WERI-Rb-1 (cell line): ENCODE data around the gene LRFN2.

Experiments
- DNase-seq: peaks from one replicate; pipeline ENCODE4 v3.0.0-alpha.2; 2020
- H3K27ac ChIP-seq: fragments of 250-450 bp; sonication (Bioruptor Pico); 2 replicates; pipeline ENCODE4 v1.5.1; 2020; ENCODE audit warnings: mild to moderate bottlenecking, moderate library complexity
- H3K27me3 ChIP-seq: fragments of 250-450 bp; sonication (Bioruptor Pico); 2 replicates; pipeline ENCODE4 v1.5.1; 2021; ENCODE audit warnings: mild to moderate bottlenecking, low read depth, moderate library complexity; ENCODE audit not compliant: insufficient read depth, severe bottlenecking
- H3K36me3 ChIP-seq: fragments of 250-450 bp; sonication (Bioruptor Pico); 2 replicates; pipeline ENCODE4 v1.5.1; 2020; ENCODE audit warnings: mild to moderate bottlenecking, moderate library complexity
- H3K4me3 ChIP-seq: 2 replicates; pipeline ENCODE4 v1.5.1; 2011; ENCODE audit warnings: low read depth, mild to moderate bottlenecking, control low read depth, low read length
- H3K9me3 ChIP-seq: fragments of 250-450 bp; sonication (Bioruptor Pico); 2 replicates; pipeline ENCODE4 v1.5.1; 2021; ENCODE audit warnings: mild to moderate bottlenecking, moderate library complexity; ENCODE audit not compliant: severe bottlenecking
- CTCF ChIP-seq: IDR thresholded peaks from 2 replicates; pipeline ENCODE4 v1.5.1; 2011; ENCODE audit warnings: low read depth, mild to moderate bottlenecking, control low read depth, inconsistent platforms, low read length

Gene LRFN2

DNA sequence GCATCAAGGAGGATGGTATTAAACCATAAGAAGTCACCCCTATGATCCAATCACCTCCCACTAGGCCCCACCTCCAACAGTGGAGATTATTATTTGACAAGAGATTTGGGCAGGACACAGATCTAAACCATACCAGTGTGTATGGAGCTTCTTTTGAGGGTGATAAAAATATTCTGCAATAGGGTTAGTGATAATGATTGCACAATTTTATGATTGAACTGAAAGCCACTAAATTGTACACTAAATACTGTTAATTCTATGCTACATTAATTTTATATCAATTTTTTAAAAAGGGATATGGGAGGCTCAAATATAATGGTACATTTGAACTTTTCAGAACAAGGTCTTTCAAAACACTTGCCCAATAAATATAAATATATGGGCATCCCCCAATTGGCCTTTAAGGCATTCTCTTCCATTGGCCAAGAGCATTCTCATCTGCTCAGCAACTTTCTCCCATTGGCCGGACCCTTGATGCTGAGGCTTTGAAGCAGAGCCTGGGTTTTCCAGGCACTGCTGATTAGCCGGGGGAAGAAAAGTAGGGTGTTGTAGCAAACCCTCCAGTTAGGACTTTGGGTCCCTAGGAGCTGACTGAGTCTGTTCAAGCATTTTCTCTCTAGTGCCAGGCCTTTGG lies 209.9 kb downstream of the LRFN2 start:
- Histone ChIP-seq H3K27me3 (no peaks in the 10 kb centered on the region), H3K36me3 (no peaks in the 10 kb centered on the region), H3K4me3 (no peak overlapping the region), H3K9me3 (no peaks in the 10 kb centered on the region), H3K27ac (no peak overlapping the region)
- no peak for TF ChIP-seq CTCF
- DNase-seq, result no peak

DNA sequence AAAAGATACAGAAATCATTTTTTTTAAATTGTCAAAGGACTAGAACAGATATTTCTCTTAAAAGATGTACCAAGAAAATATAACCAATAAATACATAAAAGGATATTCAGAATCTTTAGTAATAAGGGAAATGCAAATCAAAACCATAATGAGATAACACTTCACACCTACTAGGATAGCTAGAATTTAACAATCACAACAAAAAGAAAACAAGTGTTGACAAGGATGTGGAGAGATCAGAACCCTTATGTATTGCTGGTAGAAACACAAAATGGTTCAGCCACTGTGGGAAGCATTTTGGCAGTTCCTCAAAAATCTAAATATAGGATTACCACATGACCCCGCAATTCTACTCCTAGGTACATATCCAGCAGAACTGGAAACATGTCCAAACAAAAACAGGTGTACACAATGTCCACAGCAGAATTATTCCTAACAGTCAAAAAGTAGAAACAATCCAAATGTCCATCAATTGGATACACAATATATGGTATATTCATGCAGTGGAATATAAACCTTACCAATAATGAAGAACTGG lies 211.0 kb downstream of the LRFN2 start:
- TF ChIP-seq CTCF, result no peak
- Histone ChIP-seq H3K36me3 (no peaks in the 10 kb centered on the region), H3K27me3 (no peaks in the 10 kb centered on the region), H3K4me3 (no peak overlapping the region), H3K27ac (no peak overlapping the region), H3K9me3 (no peaks in the 10 kb centered on the region)
- no peak for DNase-seq

DNA sequence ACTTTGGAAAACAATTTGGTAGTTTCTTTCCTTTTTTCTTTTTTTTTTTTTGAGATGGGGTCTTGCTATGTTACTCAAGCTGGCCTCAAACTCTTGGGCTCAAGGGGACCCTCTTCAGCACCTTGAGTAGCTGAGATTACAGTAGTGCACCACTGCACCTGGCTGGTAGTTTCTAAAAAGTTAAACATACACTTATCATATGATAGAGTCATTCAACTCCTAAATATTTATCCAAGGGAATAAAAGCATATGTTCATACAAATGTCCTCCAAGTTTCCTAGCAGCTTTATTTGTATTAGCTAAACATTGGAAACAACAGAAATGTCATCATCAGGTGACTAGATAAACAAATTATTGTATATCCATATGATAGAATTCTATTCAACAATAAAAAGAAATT lies 213.9 kb downstream of the LRFN2 start:
- H3K4me3 ChIP-seq, result no peak overlapping the region

GRCh38 chr6:40371621-40372020 lies 215.5 kb downstream of the LRFN2 start:
- Histone ChIP-seq H3K27me3 (no peaks in the 10 kb centered on the region), H3K9me3 (peaks cover 15% of the 10 kb centered on the region), H3K4me3 (no peak overlapping the region), H3K36me3 (no peaks in the 10 kb centered on the region), H3K27ac (no peak overlapping the region)
- no peak for TF ChIP-seq CTCF
- no peak for DNase-seq

More for the DNA sequence above, 213.9 kb downstream of the LRFN2 start:
- DNase-seq, result no peak
- H3K27ac ChIP-seq, result no peak overlapping the region
- H3K27me3 ChIP-seq, result no peaks in the 10 kb centered on the region
- TF ChIP-seq CTCF, result no peak
- H3K9me3 ChIP-seq, result peaks cover 6% of the 10 kb centered on the region
- no peaks in the 10 kb centered on the region for H3K36me3 ChIP-seq

DNA sequence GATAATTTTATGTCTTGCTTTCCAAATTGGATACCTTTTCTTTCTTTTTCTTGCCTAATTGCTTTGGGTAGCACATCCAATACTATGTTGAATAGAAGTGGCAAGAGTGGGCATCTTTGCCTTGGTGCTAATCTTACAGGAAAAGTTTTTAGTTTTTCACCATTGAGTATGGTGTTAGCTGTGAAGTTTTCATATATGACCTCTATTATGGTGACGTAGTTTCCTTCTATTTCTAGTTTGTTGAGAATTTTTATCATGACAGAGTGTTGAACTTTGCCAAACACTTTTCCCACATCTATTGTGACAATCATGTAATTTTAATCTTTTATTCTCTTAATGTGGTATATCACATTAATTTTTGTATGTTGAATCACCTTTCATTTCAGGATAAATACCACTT lies 216.1 kb downstream of the LRFN2 start:
- Histone ChIP-seq H3K27me3 (no peaks in the 10 kb centered on the region), H3K27ac (no peak overlapping the region), H3K4me3 (no peak overlapping the region), H3K36me3 (no peaks in the 10 kb centered on the region), H3K9me3 (peaks cover 15% of the 10 kb centered on the region)
- no peak for TF ChIP-seq CTCF
- no peak for DNase-seq

GRCh38 chr6:40369891-40370290 lies 217.3 kb downstream of the LRFN2 start:
- no peak overlapping the region for H3K4me3 ChIP-seq
- H3K9me3 ChIP-seq, result peaks cover 15% of the 10 kb centered on the region
- H3K36me3 ChIP-seq, result no peaks in the 10 kb centered on the region
- DNase-seq, result no peak
- H3K27me3 ChIP-seq, result no peaks in the 10 kb centered on the region
- no peak for TF ChIP-seq CTCF
- H3K27ac ChIP-seq, result no peak overlapping the region
